ENCODE measurements around the gene SCN4A.
A peak's percentile ranks its signal among the peaks of the same experiment; 100 is the strongest.

SCN4A gene

GRCh38 chr17:63955232-63955631 is 17.5 kb downstream of the SCN4A start:
- DNase-seq (ENCODE audit: low spot score): no peak

- no peak for DNase-seq (ENCODE audit: low spot score)
These were observed 18.2 kb downstream of the SCN4A start for GRCh38 chr17:63954402-63955063.

- peak; percentile 69 for DNase-seq (ENCODE audit: low spot score)
These were observed 21.5 kb downstream of the SCN4A start for GRCh38 chr17:63950940-63951907.

GRCh38 chr17:63949576-63950250 is 23.0 kb downstream of the SCN4A start:
- DNase-seq (ENCODE audit: low spot score): no peak

GRCh38 chr17:63948521-63948920 is 24.2 kb downstream of the SCN4A start:
- no peak for DNase-seq (ENCODE audit: low spot score)

- no peak for DNase-seq (ENCODE audit: low spot score)
These were observed 24.9 kb downstream of the SCN4A start for GRCh38 chr17:63947711-63948330.

GRCh38 chr17:63946440-63947363 is 26.0 kb downstream of the SCN4A start:
- peak; percentile 27 for DNase-seq (ENCODE audit: low spot score)

- no peak for DNase-seq (ENCODE audit: low spot score)
These were observed 26.8 kb downstream of the SCN4A start for GRCh38 chr17:63945784-63946439.

- no peak for DNase-seq (ENCODE audit: low spot score)
These were observed 27.8 kb downstream of the SCN4A start for GRCh38 chr17:63944736-63945499.

GRCh38 chr17:63943745-63944144 is 29.0 kb downstream of the SCN4A start:
- DNase-seq (ENCODE audit: low spot score): no peak

GRCh38 chr17:63942309-63942985 is 30.3 kb downstream of the SCN4A start:
- DNase-seq (ENCODE audit: low spot score): no peak

- DNase-seq (ENCODE audit: low spot score): no peak
These were observed 31.0 kb downstream of the SCN4A start for GRCh38 chr17:63941751-63942150.

- DNase-seq (ENCODE audit: low spot score): no peak
These were observed 31.6 kb downstream of the SCN4A start for GRCh38 chr17:63941162-63941561.

GRCh38 chr17:63940584-63940983 is 32.1 kb downstream of the SCN4A start:
- no peak for DNase-seq (ENCODE audit: low spot score)

- no peak for DNase-seq (ENCODE audit: low spot score)
These were observed 32.8 kb downstream of the SCN4A start for GRCh38 chr17:63939884-63940283.

GRCh38 chr17:63939401-63939800 is 33.3 kb downstream of the SCN4A start:
- DNase-seq (ENCODE audit: low spot score): no peak

- no peak for DNase-seq (ENCODE audit: low spot score)
These were observed 34.8 kb downstream of the SCN4A start for GRCh38 chr17:63937920-63938319.

- no peak for DNase-seq (ENCODE audit: low spot score)
These were observed 35.4 kb downstream of the SCN4A start for GRCh38 chr17:63937319-63937718.

All from SW480 (cell line).